Measurements from ENCODE around the gene OR2B6. TPM values are rescaled to one million over a fixed set of nuclear protein-coding genes. Genes with fewer than 3 reads are reported as not detected.
"Not testable (repeated sequence)": the region's sequence is repeated elsewhere in the genome, so short reads cannot be mapped to it uniquely, and the experiment has no call there.

OR2B6 gene
- total RNA-seq, 1 donor from 2014 or later: not detected

GRCh38 chr6:27931209-27931608, 25.8 kb upstream of the OR2B6 start:
- H3K4me3 ChIP-seq: no peak overlapping the region
- no peak for TF ChIP-seq CTCF (IDR thresholded peaks at IDR 0.05)
- peaks cover 3% of the 10 kb centered on the region for H3K27me3 ChIP-seq
- H3K27ac ChIP-seq: no peak overlapping the region
- H3K36me3 ChIP-seq: no peaks in the 10 kb centered on the region
- H3K9me3 ChIP-seq: no peaks in the 10 kb centered on the region
- DNase-seq (no peak), ATAC-seq (no peak)
- no peaks in the 10 kb centered on the region for H3K4me1 ChIP-seq
- intact Hi-C loops (cut with DNase I): no loop called here

- Histone ChIP-seq H3K4me1 (no peaks in the 10 kb centered on the region), H3K4me3 (no peak overlapping the region), H3K27me3 (peaks cover 5% of the 10 kb centered on the region), H3K9me3 (no peaks in the 10 kb centered on the region), H3K36me3 (no peaks in the 10 kb centered on the region), H3K27ac (no peak overlapping the region)
- intact Hi-C loops (cut with DNase I): no loop called here
- TF ChIP-seq CTCF (IDR thresholded peaks at IDR 0.05): no peak
- ATAC-seq (no peak), DNase-seq (no peak)
These were observed 16.3 kb upstream of the OR2B6 start for GRCh38 chr6:27940766-27941165.

- intact Hi-C loops (cut with DNase I); H3K27me3 ChIP-seq; ATAC-seq; H3K4me1 ChIP-seq; DNase-seq; H3K27ac ChIP-seq; H3K9me3 ChIP-seq; H3K36me3 ChIP-seq; H3K4me3 ChIP-seq: not testable (repeated sequence)
These were observed 14.0 kb upstream of the OR2B6 start for GRCh38 chr6:27943072-27943471.

- Histone ChIP-seq H3K27ac (no peak overlapping the region), H3K36me3 (no peaks in the 10 kb centered on the region), H3K4me1 (no peaks in the 10 kb centered on the region), H3K4me3 (no peak overlapping the region), H3K27me3 (peaks cover 9% of the 10 kb centered on the region), H3K9me3 (no peaks in the 10 kb centered on the region)
- intact Hi-C loops (cut with DNase I): no loop called here
- TF ChIP-seq CTCF (IDR thresholded peaks at IDR 0.05): no peak
- DNase-seq (no peak), ATAC-seq (no peak)
These were observed 8.8 kb upstream of the OR2B6 start for GRCh38 chr6:27948237-27948636.

GRCh38 chr6:27951040-27951439, 6.0 kb upstream of the OR2B6 start:
- intact Hi-C loops (cut with DNase I): no loop called here
- Histone ChIP-seq H3K4me1 (no peaks in the 10 kb centered on the region), H3K9me3 (no peaks in the 10 kb centered on the region), H3K4me3 (no peak overlapping the region), H3K36me3 (no peaks in the 10 kb centered on the region), H3K27me3 (peaks cover 19% of the 10 kb centered on the region), H3K27ac (no peak overlapping the region)
- DNase-seq: no peak
- ATAC-seq: no peak
- no peak for TF ChIP-seq CTCF (IDR thresholded peaks at IDR 0.05)

GRCh38 chr6:27957516-27957915, 475 bp downstream of the OR2B6 start:
- Histone ChIP-seq H3K27me3 (peaks cover 15% of the 10 kb centered on the region), H3K4me3 (no peak overlapping the region), H3K4me1 (no peaks in the 10 kb centered on the region), H3K27ac (no peak overlapping the region), H3K9me3 (no peaks in the 10 kb centered on the region), H3K36me3 (no peaks in the 10 kb centered on the region)
- DNase-seq (no peak), ATAC-seq (no peak)
- intact Hi-C loops (cut with DNase I): no loop called here
- TF ChIP-seq CTCF (IDR thresholded peaks at IDR 0.05): no peak
